Keratinocyte (primary cell): ENCODE results near the gene SWI5. TPM values are rescaled to one million over a fixed set of nuclear protein-coding genes. Genes with fewer than 3 reads are reported as not detected.

Experiments used
- DNase-seq: peaks from one replicate; pipeline ENCODE4 v3.0.0-alpha.2; 2011; ENCODE audit warnings: low read depth, missing footprints, low spot score
- FAIRE-seq: peaks from 2 replicates; lab custom pipeline; 2011; peaks lifted over from hg19 to GRCh38; lab: Jason Lieb, UNC
- H2AFZ ChIP-seq: 2 replicates; pipeline ENCODE4 v1.6.0; 2012; ENCODE audit warnings: low read length, control low read depth, inconsistent platforms; ENCODE audit not compliant: control insufficient read depth
- H3K27ac ChIP-seq: 2 replicates; pipeline ENCODE4 v1.5.1; 2011; ENCODE audit warnings: low read length; ENCODE audit not compliant: control insufficient read depth, insufficient read depth
- H3K27me3 ChIP-seq: 3 replicates; pipeline ENCODE4 v1.6.0; 2011; ENCODE audit warnings: low read length; ENCODE audit not compliant: control insufficient read depth, insufficient read depth; ENCODE audit errors: extremely low read depth
- H3K36me3 ChIP-seq, 2 experiments: 2 replicates in 1 of 2; 3 replicates in 1 of 2; pipeline ENCODE4 v1.5.1; 2011; ENCODE audit warnings: low read length in 2 of 2, mild to moderate bottlenecking in 1 of 2; ENCODE audit not compliant: control insufficient read depth in 2 of 2, insufficient read depth in 2 of 2; ENCODE audit errors: extremely low read depth in 1 of 2
- H3K4me1 ChIP-seq: 3 replicates; pipeline ENCODE4 v1.5.1; 2011; ENCODE audit warnings: low read length; ENCODE audit not compliant: control insufficient read depth, insufficient read depth; ENCODE audit errors: extremely low read depth
- H3K4me2 ChIP-seq: 3 replicates; pipeline ENCODE4 v1.6.0; 2011; ENCODE audit warnings: low read depth, low read length; ENCODE audit not compliant: control insufficient read depth, insufficient read depth; ENCODE audit errors: extremely low read depth
- H3K4me3 ChIP-seq, 3 experiments: fragments of 200-600 bp in 1 of 3; sonication (generic) in 1 of 3; 2 replicates in 2 of 3; 3 replicates in 1 of 3; pipeline ENCODE4 v1.5.1; 2011 to 2016; ENCODE audit warnings: low read length in 3 of 3, mild to moderate bottlenecking in 3 of 3, control low read depth in 2 of 3, inconsistent platforms in 1 of 3, low read depth in 1 of 3, mixed read lengths in 1 of 3, mixed run types in 1 of 3, moderate library complexity in 1 of 3; ENCODE audit not compliant: control insufficient read depth in 2 of 3, insufficient read depth in 2 of 3; ENCODE audit errors: extremely low read depth in 1 of 3
- H3K79me2 ChIP-seq: 2 replicates; pipeline ENCODE4 v1.6.0; 2012; ENCODE audit warnings: low read length; ENCODE audit not compliant: control insufficient read depth, insufficient read depth
- H3K9ac ChIP-seq: 3 replicates; pipeline ENCODE4 v1.6.0; 2011; ENCODE audit warnings: low read length; ENCODE audit not compliant: control insufficient read depth, insufficient read depth; ENCODE audit errors: extremely low read depth
- H3K9me1 ChIP-seq: 3 replicates; pipeline ENCODE4 v1.6.0; 2011; ENCODE audit warnings: low read length; ENCODE audit not compliant: control insufficient read depth, insufficient read depth; ENCODE audit errors: extremely low read depth
- H3K9me3 ChIP-seq: 2 replicates; pipeline ENCODE4 v1.5.1; 2012; ENCODE audit warnings: low read depth, low read length; ENCODE audit not compliant: control insufficient read depth
- H4K20me1 ChIP-seq: 3 replicates; pipeline ENCODE4 v1.6.0; 2011; ENCODE audit warnings: low read length; ENCODE audit not compliant: control insufficient read depth, insufficient read depth; ENCODE audit errors: extremely low read depth
- EZH2 ChIP-seq: IDR thresholded peaks from one replicate; pipeline ENCODE4 v1.6.1; 2012; ENCODE audit warnings: inconsistent platforms, mild to moderate bottlenecking, low read length, moderate library complexity
- dilution Hi-C: fragments of 300-500 bp; cut with MboI; formaldehyde crosslinking; loops from one replicate; pipeline ENCODE4 v1.7.0; 2020; ENCODE audit warnings: low sequenced_read_pairs; ENCODE audit not compliant: extremely low pct_ligation_motif_present
- polyA plus RNA-seq, 5 experiments: library from polyadenylated mRNA; depleted of rRNA in 3 of 5; stranded (reverse) in 3 of 5; stranded (forward) in 1 of 5; unstranded in 1 of 5; fragments of >200 nt; gene quantifications; 1 replicate in 1 of 5; 2 replicates in 3 of 5; 3 replicates in 1 of 5; pipeline versions ENCODE4 v1.2.1 to v1.2.3, GENCODE V29; 2011 to 2012; ENCODE audit warnings: missing spikeins in 2 of 5, low read depth in 1 of 5, low replicate concordance in 1 of 5
- TF ChIP-seq, protein P1 (sequence below), 3 experiments: IDR thresholded peaks in 1 of 3; conservative IDR thresholded peaks in 1 of 3; optimal IDR thresholded peaks in 1 of 3; 2 replicates in 2 of 3; 3 replicates in 1 of 3; pipeline versions ENCODE3 to v1.5.1; 2011; ENCODE audit warnings: low read length in 3 of 3, mild to moderate bottlenecking in 3 of 3, moderate library complexity in 2 of 3, control low read depth in 1 of 3, inconsistent platforms in 1 of 3; ENCODE audit not compliant: insufficient read depth in 2 of 3; ENCODE audit errors: extremely low read depth in 1 of 3

The SWI5 gene
- polyA plus RNA-seq, 1 donor (not counting 4 experiments of a cell fraction or from before 2014, with no cell fraction given), result 39.4 TPM

- Histone ChIP-seq H3K4me1 (peaks cover 23% of the 10 kb centered on the region), H3K27me3 (no peaks in the 10 kb centered on the region), H3K9ac (peak overlapping the region; percentile 94), H3K9me1 (no peaks in the 10 kb centered on the region), H3K27ac (peak overlapping the region; percentile 30), H3K9me3 (no peaks in the 10 kb centered on the region), H3K4me3 (peak overlapping the region; percentile 85 to 99 (median 93)), H2AFZ (peak overlapping the region; percentile 39), H3K36me3 (peaks cover 10 to 29% of the 10 kb centered on the region in 2 experiments), H3K79me2 (peaks cover 36% of the 10 kb centered on the region), H4K20me1 (no peaks in the 10 kb centered on the region), H3K4me2 (peak overlapping the region; percentile 77)
- FAIRE-seq (no peak), DNase-seq (no peak)
- TF ChIP-seq EZH2, result no peak
- TF ChIP-seq, protein P1, sequence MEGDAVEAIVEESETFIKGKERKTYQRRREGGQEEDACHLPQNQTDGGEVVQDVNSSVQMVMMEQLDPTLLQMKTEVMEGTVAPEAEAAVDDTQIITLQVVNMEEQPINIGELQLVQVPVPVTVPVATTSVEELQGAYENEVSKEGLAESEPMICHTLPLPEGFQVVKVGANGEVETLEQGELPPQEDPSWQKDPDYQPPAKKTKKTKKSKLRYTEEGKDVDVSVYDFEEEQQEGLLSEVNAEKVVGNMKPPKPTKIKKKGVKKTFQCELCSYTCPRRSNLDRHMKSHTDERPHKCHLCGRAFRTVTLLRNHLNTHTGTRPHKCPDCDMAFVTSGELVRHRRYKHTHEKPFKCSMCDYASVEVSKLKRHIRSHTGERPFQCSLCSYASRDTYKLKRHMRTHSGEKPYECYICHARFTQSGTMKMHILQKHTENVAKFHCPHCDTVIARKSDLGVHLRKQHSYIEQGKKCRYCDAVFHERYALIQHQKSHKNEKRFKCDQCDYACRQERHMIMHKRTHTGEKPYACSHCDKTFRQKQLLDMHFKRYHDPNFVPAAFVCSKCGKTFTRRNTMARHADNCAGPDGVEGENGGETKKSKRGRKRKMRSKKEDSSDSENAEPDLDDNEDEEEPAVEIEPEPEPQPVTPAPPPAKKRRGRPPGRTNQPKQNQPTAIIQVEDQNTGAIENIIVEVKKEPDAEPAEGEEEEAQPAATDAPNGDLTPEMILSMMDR (optimal IDR thresholded peaks at IDR 0.05 in 1 of 3, IDR thresholded peaks at IDR 0.05 in 1 of 3, conservative IDR thresholded peaks at IDR 0.05 in 1 of 3; ENCODE audit: extremely low read depth in 1 of 3, insufficient read depth in 2 of 3, low read length in 3 of 3), result no peak
- dilution Hi-C loops, result no loop called here
Observed at GRCh38 chr9:128321343-128321742, 45.3 kb downstream of the SWI5 start.

DNA sequence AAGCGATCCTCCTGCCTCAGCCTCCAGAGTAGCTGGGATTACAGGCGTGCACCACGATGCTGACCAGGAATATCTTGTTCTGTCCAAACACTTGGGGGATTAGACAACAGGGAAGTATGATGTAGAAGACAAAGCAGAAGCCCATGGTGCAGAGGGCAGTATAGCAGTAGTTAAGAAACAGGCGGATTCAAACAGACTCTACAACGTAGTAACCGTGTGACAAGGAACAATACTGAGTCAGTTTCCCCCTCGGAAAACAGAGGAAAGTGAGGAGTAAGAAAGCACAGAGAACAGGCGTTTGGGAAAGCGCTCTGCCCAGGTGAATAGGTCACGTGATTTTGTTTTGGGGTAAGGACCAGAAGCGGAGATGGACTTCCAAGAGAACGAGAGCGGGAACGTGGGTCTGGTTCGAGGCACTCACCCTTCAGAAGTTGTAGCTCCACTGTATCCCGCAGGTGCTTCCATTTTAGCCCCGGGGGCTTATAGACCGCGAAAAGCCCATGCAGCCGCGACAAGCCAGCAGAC, 45.9 kb downstream of the SWI5 start:
- Histone ChIP-seq H3K4me3 (peak overlapping the region; percentile 85 to 99 (median 93)), H3K27ac (peak overlapping the region; percentile 95), H3K36me3 (peaks cover 4 to 23% of the 10 kb centered on the region in 2 experiments), H3K4me1 (peaks cover 23% of the 10 kb centered on the region), H3K79me2 (peaks cover 36% of the 10 kb centered on the region), H3K9me1 (no peaks in the 10 kb centered on the region), H3K4me2 (peak overlapping the region; percentile 77), H4K20me1 (no peaks in the 10 kb centered on the region), H3K9me3 (no peaks in the 10 kb centered on the region), H3K27me3 (no peaks in the 10 kb centered on the region), H3K9ac (peak overlapping the region; percentile 94), H2AFZ (peak overlapping the region; percentile 39)
- DNase-seq (no peak), FAIRE-seq (no peak)
- dilution Hi-C loops, result no loop called here
- TF ChIP-seq, protein P1 (optimal IDR thresholded peaks at IDR 0.05 in 1 of 3, IDR thresholded peaks at IDR 0.05 in 1 of 3, conservative IDR thresholded peaks at IDR 0.05 in 1 of 3; ENCODE audit: extremely low read depth in 1 of 3, insufficient read depth in 2 of 3, low read length in 3 of 3), result no peak
- no peak for TF ChIP-seq EZH2
